HG02798 (cell line): ENCODE results near the gene MYLIP.

Experiments
- ATAC-seq: cut with Tn5 transposase; IDR thresholded peaks from one replicate; pipeline ENCODE4 v1.9.1; 2021; ENCODE audit warnings: mild to moderate bottlenecking; ENCODE audit not compliant: unreplicated experiment, poor library complexity

Gene MYLIP

GRCh38 chr6:16128759-16129622 is at the start of gene MYLIP:
MYLIP (plus strand) TSS chr6:16129086; CDS start chr6:16129323, 237 bp downstream.
- ATAC-seq, result peak; percentile 86

GRCh38 chr6:16079354-16079753 is 49.5 kb upstream of the MYLIP start:
- ATAC-seq, result no peak

GRCh38 chr6:16080204-16080603 is 48.7 kb upstream of the MYLIP start:
- ATAC-seq, result no peak

GRCh38 chr6:16081326-16081725 is 47.6 kb upstream of the MYLIP start:
- no peak for ATAC-seq

GRCh38 chr6:16082361-16082760 is 46.5 kb upstream of the MYLIP start:
- no peak for ATAC-seq

GRCh38 chr6:16086965-16087364 is 41.9 kb upstream of the MYLIP start:
- ATAC-seq, result no peak

GRCh38 chr6:16087386-16087785 is 41.5 kb upstream of the MYLIP start:
- ATAC-seq, result no peak

- no peak for ATAC-seq
Measured at GRCh38 chr6:16088409-16088808, 40.5 kb upstream of the MYLIP start.

GRCh38 chr6:16089232-16090062 is 39.4 kb upstream of the MYLIP start:
- no peak for ATAC-seq

- no peak for ATAC-seq
Measured at GRCh38 chr6:16090452-16090851, 38.4 kb upstream of the MYLIP start.

GRCh38 chr6:16090920-16091319 is 38.0 kb upstream of the MYLIP start:
- no peak for ATAC-seq

- no peak for ATAC-seq
Measured at GRCh38 chr6:16092140-16092539, 36.7 kb upstream of the MYLIP start.

GRCh38 chr6:16092990-16093389 is 35.9 kb upstream of the MYLIP start:
- ATAC-seq, result no peak

GRCh38 chr6:16095180-16095579 is 33.7 kb upstream of the MYLIP start:
- no peak for ATAC-seq

- peak; percentile 83 for ATAC-seq
Measured at GRCh38 chr6:16097382-16098171, 31.3 kb upstream of the MYLIP start.

- no peak for ATAC-seq
Measured at GRCh38 chr6:16098211-16098610, 30.7 kb upstream of the MYLIP start.

- ATAC-seq, result no peak
Measured at GRCh38 chr6:16102208-16102607, 26.7 kb upstream of the MYLIP start.

GRCh38 chr6:16103722-16104121 is 25.2 kb upstream of the MYLIP start:
- ATAC-seq, result no peak

- ATAC-seq, result no peak
Measured at GRCh38 chr6:16104624-16105433, 24.1 kb upstream of the MYLIP start.

GRCh38 chr6:16105854-16106253 is 23.0 kb upstream of the MYLIP start:
- ATAC-seq, result no peak
